Brain microvascular endothelial cell (primary cell): ENCODE data around the gene PPM1N.

Experiments
- DNase-seq: peaks from one replicate; pipeline ENCODE4 v3.0.0-alpha.2; 2020
- H3K27ac ChIP-seq: fragments of 250-450 bp; sonication (Bioruptor Pico); 2 replicates; pipeline ENCODE4 v1.5.1; 2020; ENCODE audit warnings: mild to moderate bottlenecking, moderate library complexity
- H3K27me3 ChIP-seq: fragments of 250-450 bp; sonication (Bioruptor Pico); replicated peaks from 2 replicates; pipeline ENCODE4 v1.5.1; 2020; ENCODE audit warnings: mild to moderate bottlenecking
- H3K36me3 ChIP-seq: fragments of 250-450 bp; sonication (Bioruptor Pico); replicated peaks from 2 replicates; pipeline ENCODE4 v1.5.1; 2020; ENCODE audit warnings: mild to moderate bottlenecking
- H3K4me3 ChIP-seq: 2 replicates; pipeline ENCODE4 v1.5.1; 2011; ENCODE audit warnings: low read depth, mild to moderate bottlenecking, control low read depth, low read length, moderate library complexity
- CTCF ChIP-seq: IDR thresholded peaks from 2 replicates; pipeline ENCODE4 v1.5.1; 2011; ENCODE audit warnings: low read depth, mild to moderate bottlenecking, moderate library complexity, low read length, control low read depth, inconsistent platforms; ENCODE audit errors: missing control alignments
- in situ Hi-C: cut with HindIII; loops from 2 replicates; pipeline ENCODE4 v1.10.0; 2017; ENCODE audit warnings: low sequenced_read_pairs, low pct_ligation_motif_present

The PPM1N gene

DNA sequence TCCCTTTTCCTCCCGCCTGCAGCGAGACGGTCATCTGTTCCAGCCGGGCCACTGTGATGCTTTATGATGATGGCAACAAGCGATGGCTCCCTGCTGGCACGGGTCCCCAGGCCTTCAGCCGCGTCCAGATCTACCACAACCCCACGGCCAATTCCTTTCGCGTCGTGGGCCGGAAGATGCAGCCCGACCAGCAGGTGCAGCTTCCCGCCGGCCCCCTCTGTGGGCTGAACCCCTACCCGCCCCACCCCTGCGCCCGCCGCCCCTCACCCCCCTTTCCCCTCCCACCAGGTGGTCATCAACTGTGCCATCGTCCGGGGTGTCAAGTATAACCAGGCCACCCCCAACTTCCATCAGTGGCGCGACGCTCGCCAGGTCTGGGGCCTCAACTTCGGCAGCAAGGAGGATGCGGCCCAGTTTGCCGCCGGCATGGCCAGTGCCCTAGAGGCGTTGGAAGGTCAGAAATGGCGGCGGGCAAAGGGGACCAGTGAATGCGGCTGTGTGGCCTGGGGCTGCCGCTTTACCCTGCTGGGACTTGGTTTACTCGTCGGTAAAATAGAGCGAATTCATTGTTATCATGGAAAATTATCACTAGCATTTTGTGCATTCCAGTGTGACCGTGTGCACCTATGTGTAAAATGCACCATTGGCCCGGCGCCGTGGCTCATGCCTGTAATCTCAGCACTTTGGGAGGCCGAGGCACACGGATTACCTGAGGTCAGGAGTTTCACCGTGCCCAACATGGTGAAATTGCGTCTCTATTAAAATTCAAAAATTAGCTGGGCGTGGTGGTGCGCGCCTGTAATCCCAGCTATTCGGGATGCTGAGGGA is 19.6 kb downstream of the PPM1N start:
- in situ Hi-C loops, result no loop called here
- TF ChIP-seq CTCF, result no peak
- no peak for DNase-seq
- H3K27ac ChIP-seq, result no peak overlapping the region
- H3K36me3 ChIP-seq, result peaks cover 73% of the 10 kb centered on the region
- H3K27me3 ChIP-seq, result no peaks in the 10 kb centered on the region
- no peak overlapping the region for H3K4me3 ChIP-seq

DNA sequence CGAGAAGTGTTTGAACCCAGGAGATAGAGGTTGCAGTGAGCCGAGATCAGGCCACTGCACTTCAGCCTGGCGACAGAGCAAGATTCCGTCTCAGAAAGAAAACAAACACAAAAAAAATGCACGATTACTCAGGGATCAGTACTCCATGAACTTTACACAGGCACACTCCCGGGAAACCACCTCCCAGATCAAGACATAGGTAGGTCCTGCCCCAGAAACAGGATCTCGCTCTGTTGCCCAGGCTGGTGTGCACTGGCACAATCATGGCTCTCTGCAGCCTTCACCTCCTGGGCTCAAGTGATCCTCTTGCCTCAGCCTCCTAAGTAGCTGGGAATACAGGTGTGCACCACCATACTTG is 20.2 kb downstream of the PPM1N start:
- in situ Hi-C loops, result no loop called here
- DNase-seq, result no peak
- TF ChIP-seq CTCF, result no peak
- no peaks in the 10 kb centered on the region for H3K27me3 ChIP-seq
- peaks cover 74% of the 10 kb centered on the region for H3K36me3 ChIP-seq
- H3K27ac ChIP-seq, result no peak overlapping the region
- H3K4me3 ChIP-seq, result no peak overlapping the region

- H3K4me3 ChIP-seq, result no peak overlapping the region
- H3K36me3 ChIP-seq, result peaks cover 82% of the 10 kb centered on the region
- H3K27ac ChIP-seq, result no peak overlapping the region
- in situ Hi-C loops, result no loop called here
- no peak for DNase-seq
- H3K27me3 ChIP-seq, result no peaks in the 10 kb centered on the region
- TF ChIP-seq CTCF, result no peak
These were observed 24.0 kb downstream of the PPM1N start for GRCh38 chr19:45522010-45522941.

DNA sequence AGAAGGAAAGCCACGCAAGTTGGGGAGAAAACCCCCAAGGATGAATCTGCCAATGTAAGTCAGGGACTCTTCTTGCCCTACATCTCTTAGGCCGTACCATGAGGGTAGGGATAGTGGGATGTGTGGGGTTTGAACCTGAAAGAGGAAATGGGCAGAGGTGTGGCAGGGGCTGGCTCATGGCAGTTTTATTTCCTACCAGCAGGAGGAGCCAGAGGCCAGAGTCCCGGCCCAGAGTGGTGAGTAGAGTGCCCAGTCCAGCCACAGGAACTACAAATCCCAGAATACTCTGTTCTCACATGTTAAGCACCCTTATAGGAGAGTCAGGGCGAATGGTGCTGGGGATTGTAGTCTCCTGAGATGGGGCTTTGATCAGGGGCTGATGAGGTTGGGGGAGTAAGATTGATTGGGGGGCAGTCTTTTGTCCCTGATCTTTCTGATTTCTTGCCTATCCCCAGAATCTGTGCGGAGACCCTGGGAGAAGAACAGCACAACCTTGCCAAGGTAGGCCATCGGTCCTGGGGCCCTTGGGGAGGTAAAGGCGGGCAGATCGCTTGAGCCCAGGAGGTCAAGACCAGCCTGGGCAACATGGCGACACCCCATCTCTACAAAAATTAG is 25.5 kb downstream of the PPM1N start:
- peak; percentile 67 for DNase-seq
- peak; percentile 89 for TF ChIP-seq CTCF
- in situ Hi-C loops, result no loop called here
- Histone ChIP-seq H3K36me3 (peaks cover 82% of the 10 kb centered on the region), H3K4me3 (no peak overlapping the region), H3K27me3 (no peaks in the 10 kb centered on the region), H3K27ac (no peak overlapping the region)

DNA sequence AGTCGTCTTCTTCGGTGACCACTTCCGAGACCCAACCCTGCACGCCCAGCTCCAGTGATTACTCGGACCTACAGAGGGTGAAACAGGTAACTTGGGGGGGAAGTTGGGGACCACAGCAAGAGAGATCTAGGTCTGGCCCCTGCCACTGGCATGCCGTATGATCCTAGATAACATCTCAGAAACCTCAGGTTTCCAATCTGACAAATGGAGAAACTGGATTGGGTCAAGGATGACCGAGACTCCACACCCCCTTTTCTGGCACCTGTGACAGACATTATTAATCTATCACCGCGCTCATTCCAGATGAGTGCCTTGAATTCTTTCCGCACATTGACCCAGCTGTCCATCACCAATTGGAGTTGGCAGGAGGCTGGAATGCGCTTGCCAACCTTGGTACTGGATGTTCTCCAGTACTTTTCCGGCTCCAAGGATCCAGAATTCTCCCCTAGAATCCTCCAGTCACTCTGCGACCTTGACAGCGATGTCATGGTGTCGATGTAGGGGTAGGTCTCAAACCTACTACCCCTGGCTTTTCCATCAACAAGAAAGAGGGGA is 26.4 kb downstream of the PPM1N start:
- Histone ChIP-seq H3K27ac (no peak overlapping the region), H3K36me3 (peaks cover 80% of the 10 kb centered on the region), H3K27me3 (no peaks in the 10 kb centered on the region), H3K4me3 (no peak overlapping the region)
- TF ChIP-seq CTCF, result no peak
- DNase-seq, result no peak
- in situ Hi-C loops, result no loop called here
